ENCODE data around the gene HNRNPM.

DNA sequence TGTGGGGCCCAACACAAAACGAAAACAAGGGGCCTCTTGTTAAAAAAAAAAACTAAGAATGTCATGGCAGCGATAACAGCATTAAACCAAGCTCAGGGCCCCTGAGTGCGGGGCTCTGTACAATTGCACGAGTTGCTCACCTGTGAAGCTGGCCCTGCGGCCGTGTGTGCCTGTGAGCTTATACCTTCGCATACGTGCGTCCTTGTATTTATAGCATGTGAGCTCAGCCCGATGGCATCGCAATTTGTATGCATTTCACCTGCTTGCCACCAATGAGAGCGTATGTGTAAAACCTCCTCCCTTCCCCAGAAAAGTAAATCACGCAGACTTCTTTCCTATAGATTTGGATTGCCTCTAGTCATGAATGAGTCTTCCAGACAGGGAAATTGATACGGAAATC lies 17.1 kb downstream of the HNRNPM start:
- TF ChIP-seq, protein P1, sequence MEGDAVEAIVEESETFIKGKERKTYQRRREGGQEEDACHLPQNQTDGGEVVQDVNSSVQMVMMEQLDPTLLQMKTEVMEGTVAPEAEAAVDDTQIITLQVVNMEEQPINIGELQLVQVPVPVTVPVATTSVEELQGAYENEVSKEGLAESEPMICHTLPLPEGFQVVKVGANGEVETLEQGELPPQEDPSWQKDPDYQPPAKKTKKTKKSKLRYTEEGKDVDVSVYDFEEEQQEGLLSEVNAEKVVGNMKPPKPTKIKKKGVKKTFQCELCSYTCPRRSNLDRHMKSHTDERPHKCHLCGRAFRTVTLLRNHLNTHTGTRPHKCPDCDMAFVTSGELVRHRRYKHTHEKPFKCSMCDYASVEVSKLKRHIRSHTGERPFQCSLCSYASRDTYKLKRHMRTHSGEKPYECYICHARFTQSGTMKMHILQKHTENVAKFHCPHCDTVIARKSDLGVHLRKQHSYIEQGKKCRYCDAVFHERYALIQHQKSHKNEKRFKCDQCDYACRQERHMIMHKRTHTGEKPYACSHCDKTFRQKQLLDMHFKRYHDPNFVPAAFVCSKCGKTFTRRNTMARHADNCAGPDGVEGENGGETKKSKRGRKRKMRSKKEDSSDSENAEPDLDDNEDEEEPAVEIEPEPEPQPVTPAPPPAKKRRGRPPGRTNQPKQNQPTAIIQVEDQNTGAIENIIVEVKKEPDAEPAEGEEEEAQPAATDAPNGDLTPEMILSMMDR (conservative IDR thresholded peaks at IDR 0.05; ENCODE audit: low read length): no peak
- no peak for TF ChIP-seq EZH2phosphoT487 (IDR thresholded peaks at IDR 0.05; ENCODE audit: borderline replicate concordance)
